NT2/D1 (cell line): Measurements from ENCODE around the gene MAS1.

Source experiments
- SUZ12 ChIP-seq: IDR thresholded peaks from 2 replicates; pipeline ENCODE4 v1.6.1; 2011; ENCODE audit not compliant: insufficient read length, insufficient read depth; ENCODE audit errors: extremely low read depth
- YY1 ChIP-seq: IDR thresholded peaks from 2 replicates; pipeline ENCODE4 v1.6.1; 2011; ENCODE audit not compliant: insufficient read length, insufficient read depth
- ZNF274 ChIP-seq: IDR thresholded peaks from 2 replicates; pipeline ENCODE4 v1.6.1; 2011; ENCODE audit warnings: mild to moderate bottlenecking, low read depth, low read length

- TF ChIP-seq SUZ12 (no peak), YY1 (no peak), ZNF274 (no peak)
Observed at GRCh38 chr6:159865226-159865920, 25.4 kb upstream of the MAS1 start.
